Lower lobe of right lung (tissue), 2 donors: ENCODE measurements around the gene ANKRD28. TPM values are rescaled to one million over a fixed set of nuclear protein-coding genes. Genes with fewer than 3 reads are reported as not detected.

Experiments
- ATAC-seq, 2 donors: fragments of 200-7000 bp; cut with Tn5 transposase; one replicate each; pipeline ENCODE4 v1.9.1; 2020 to 2022; ENCODE audit warnings: mild to moderate bottlenecking in 2 of 2, moderate library complexity in 2 of 2
- DNase-seq: peaks from one replicate; pipeline ENCODE4 v3.0.0-alpha.2; 2020
- H3K27ac ChIP-seq: fragments of 200-600 bp; one replicate; pipeline ENCODE4 v1.8.0; 2022
- H3K27me3 ChIP-seq: fragments of 200-600 bp; one replicate; pipeline ENCODE4 v1.8.0; 2022; ENCODE audit warnings: low read depth
- H3K36me3 ChIP-seq: fragments of 200-600 bp; one replicate; pipeline ENCODE4 v1.8.0; 2022; ENCODE audit warnings: mild to moderate bottlenecking
- H3K4me1 ChIP-seq: fragments of 200-600 bp; one replicate; pipeline ENCODE4 v1.8.0; 2022
- H3K4me3 ChIP-seq: fragments of 200-600 bp; one replicate; pipeline ENCODE4 v1.8.0; 2022; ENCODE audit warnings: mild to moderate bottlenecking
- H3K9me3 ChIP-seq: fragments of 200-600 bp; one replicate; pipeline ENCODE4 v1.8.0; 2022
- intact Hi-C: fragments of 100-400 bp; cut with DNase I; formaldehyde crosslinking; loops from one replicate; pipeline ENCODE4 v1.11.0; 2022
- total RNA-seq: library from RNA; stranded (reverse); fragmentation: NEBNext Ultra II Directional; extraction: Animal tissue kit (Norgen Biotek cat#: 25700); gene quantifications from one replicate; pipeline ENCODE4 v1.2.1, GENCODE V29; 2021
- TF ChIP-seq, protein P1 (sequence below): fragments of 200-600 bp; IDR thresholded peaks from one replicate; pipeline ENCODE4 v1.8.0; 2022; ENCODE audit warnings: antibody characterized with exemption, mild to moderate bottlenecking
- donor health status: DM: no; HTN: yes; CAD: no; lungs with severe emphysema.

ANKRD28 gene
- total RNA-seq, 1 donor from 2014 or later: 57.2 TPM

DNA sequence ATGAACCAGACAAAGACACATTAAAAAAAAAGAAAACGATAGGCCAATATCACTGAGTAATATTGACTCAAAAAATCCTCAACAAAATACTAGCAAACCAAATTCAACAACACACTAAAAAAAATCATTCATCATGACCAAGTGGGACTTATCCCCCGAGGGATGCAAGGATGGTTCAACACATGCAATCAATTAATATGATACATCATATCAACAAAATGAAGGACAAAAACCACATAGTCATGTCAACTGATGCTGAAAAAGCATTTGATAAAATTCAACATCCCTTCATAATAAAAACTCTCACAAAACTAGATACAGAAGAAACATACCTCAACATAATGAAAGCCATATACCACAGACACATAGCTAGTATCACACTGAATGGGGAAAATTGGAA is 41.8 kb upstream of the ANKRD28 start:
- H3K36me3 ChIP-seq: no peaks in the 10 kb centered on the region
- DNase-seq: no peak
- H3K27me3 ChIP-seq: no peaks in the 10 kb centered on the region
- H3K27ac ChIP-seq: no peak overlapping the region
- ATAC-seq: no peak
- no peaks in the 10 kb centered on the region for H3K4me1 ChIP-seq
- no peak overlapping the region for H3K4me3 ChIP-seq
- intact Hi-C loops: no loop called here
- H3K9me3 ChIP-seq: peaks cover 17% of the 10 kb centered on the region
- TF ChIP-seq, protein P1, sequence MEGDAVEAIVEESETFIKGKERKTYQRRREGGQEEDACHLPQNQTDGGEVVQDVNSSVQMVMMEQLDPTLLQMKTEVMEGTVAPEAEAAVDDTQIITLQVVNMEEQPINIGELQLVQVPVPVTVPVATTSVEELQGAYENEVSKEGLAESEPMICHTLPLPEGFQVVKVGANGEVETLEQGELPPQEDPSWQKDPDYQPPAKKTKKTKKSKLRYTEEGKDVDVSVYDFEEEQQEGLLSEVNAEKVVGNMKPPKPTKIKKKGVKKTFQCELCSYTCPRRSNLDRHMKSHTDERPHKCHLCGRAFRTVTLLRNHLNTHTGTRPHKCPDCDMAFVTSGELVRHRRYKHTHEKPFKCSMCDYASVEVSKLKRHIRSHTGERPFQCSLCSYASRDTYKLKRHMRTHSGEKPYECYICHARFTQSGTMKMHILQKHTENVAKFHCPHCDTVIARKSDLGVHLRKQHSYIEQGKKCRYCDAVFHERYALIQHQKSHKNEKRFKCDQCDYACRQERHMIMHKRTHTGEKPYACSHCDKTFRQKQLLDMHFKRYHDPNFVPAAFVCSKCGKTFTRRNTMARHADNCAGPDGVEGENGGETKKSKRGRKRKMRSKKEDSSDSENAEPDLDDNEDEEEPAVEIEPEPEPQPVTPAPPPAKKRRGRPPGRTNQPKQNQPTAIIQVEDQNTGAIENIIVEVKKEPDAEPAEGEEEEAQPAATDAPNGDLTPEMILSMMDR: no peak

DNA sequence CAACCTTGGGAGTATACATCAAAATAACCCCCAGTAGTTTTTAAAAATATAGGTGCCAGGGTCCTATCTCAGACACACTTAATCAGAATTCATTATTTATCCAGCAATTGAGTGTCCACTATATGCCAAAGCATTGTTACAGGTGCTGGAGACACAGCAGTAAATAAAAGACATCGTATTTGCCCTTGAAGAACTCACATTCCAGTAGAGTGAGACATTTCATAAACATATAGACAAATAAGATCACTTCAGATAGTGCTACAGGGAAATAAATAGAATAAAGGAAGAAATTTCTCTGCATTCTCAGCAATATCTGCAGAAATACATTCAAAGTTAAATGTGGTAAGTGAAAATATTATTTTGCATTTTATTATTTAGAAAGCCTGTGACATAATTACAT is 34.1 kb upstream of the ANKRD28 start:
- no peaks in the 10 kb centered on the region for H3K4me1 ChIP-seq
- intact Hi-C loops: no loop called here
- no peaks in the 10 kb centered on the region for H3K27me3 ChIP-seq
- no peak overlapping the region for H3K27ac ChIP-seq
- ATAC-seq: no peak
- no peak for DNase-seq
- H3K9me3 ChIP-seq: no peaks in the 10 kb centered on the region
- no peak overlapping the region for H3K4me3 ChIP-seq
- TF ChIP-seq, protein P1: no peak
- no peaks in the 10 kb centered on the region for H3K36me3 ChIP-seq

DNA sequence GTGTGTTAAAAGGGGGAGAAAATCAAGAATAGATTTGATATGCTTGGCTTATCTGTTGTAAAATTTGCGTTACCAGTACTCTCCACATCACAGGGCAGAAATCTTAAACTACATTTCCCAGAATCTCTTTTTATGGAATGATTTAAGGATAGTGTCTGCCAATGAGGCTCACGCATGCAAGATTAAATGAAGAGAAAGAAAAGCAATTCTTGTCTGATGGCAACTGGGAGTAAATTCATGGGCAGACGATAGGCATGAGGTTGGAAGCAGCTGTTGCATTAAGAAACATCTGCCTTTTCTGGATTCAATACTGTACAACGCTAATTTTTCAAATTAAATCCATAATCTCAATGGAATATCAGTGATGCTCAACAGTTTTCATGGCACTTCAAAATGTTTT is 27.2 kb upstream of the ANKRD28 start:
- DNase-seq: no peak

DNA sequence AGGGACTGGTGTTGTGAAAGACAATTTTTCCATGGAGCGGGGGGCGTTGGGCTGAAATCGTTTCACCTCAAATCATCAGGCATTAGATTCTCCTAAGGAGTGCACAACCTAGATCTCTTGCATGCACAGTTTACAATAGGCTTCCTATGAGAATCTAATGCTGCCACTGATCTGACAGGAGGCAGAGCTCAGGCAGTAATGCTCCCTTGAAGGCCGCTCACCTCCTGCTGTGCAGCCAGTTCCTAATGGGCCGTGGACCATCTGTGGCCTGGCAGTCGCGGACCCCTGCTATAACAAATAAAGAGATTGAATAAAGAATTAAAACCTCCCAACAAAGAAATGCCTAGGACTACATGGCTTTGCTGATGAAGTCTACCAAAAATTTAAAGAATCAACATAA is 25.3 kb upstream of the ANKRD28 start:
- no peak overlapping the region for H3K27ac ChIP-seq
- TF ChIP-seq, protein P1: no peak
- H3K27me3 ChIP-seq: no peaks in the 10 kb centered on the region
- ATAC-seq (no peak), DNase-seq (no peak)
- H3K4me3 ChIP-seq: no peak overlapping the region
- no peaks in the 10 kb centered on the region for H3K36me3 ChIP-seq
- H3K4me1 ChIP-seq: no peaks in the 10 kb centered on the region
- H3K9me3 ChIP-seq: no peaks in the 10 kb centered on the region
- intact Hi-C loops: no loop called here

More for the DNA sequence above, 27.2 kb upstream of the ANKRD28 start:
- Histone ChIP-seq H3K27ac (no peak overlapping the region), H3K4me3 (no peak overlapping the region), H3K4me1 (no peaks in the 10 kb centered on the region), H3K36me3 (no peaks in the 10 kb centered on the region), H3K9me3 (no peaks in the 10 kb centered on the region), H3K27me3 (no peaks in the 10 kb centered on the region)
- intact Hi-C loops: no loop called here
- TF ChIP-seq, protein P1: no peak
- no peak for ATAC-seq

DNA sequence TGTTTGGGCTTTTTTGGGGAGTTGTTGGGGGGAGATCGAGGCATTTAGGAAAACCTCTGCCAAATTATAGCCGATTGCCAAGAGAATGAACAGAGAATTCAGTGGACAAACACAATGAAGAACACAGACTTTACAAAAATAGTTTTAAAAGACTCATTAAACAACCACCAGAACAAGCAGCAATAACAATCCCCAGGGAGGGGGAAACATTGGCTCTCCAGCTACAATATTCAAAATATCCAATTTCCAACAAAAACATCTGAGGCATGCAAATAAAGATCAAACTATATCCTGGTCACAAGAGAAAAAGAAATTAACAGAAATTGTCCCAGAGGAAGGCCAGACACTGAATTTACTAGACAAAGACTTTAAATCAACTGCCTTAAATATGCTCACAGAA is 24.5 kb upstream of the ANKRD28 start:
- ATAC-seq: no peak
- Histone ChIP-seq H3K27me3 (no peaks in the 10 kb centered on the region), H3K9me3 (no peaks in the 10 kb centered on the region), H3K36me3 (no peaks in the 10 kb centered on the region), H3K4me1 (peaks cover 1% of the 10 kb centered on the region), H3K27ac (no peak overlapping the region), H3K4me3 (no peak overlapping the region)
- intact Hi-C loops: no loop called here
- DNase-seq: no peak
- TF ChIP-seq, protein P1: no peak

DNA sequence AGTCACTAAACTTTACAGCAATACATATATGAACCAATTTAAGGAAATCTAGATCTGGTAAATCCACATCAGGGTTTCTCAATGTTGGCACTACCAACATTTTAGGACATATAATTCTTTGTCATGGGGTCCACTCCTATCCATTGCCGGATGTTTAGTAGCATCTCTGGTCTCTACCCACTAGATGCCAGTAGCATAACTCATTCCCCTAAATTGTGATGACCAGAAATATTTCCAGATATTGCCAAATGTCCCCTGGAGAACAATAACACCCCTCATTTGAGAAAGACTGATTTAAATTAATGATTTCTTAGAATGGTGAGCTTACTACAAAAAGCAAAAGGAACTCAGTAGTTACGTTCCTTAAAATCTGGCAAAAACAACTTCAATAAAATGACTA is 23.1 kb upstream of the ANKRD28 start:
- TF ChIP-seq, protein P1: no peak

More for the DNA sequence above, 23.1 kb upstream of the ANKRD28 start:
- Histone ChIP-seq H3K4me3 (no peak overlapping the region), H3K36me3 (no peaks in the 10 kb centered on the region), H3K27me3 (no peaks in the 10 kb centered on the region), H3K9me3 (no peaks in the 10 kb centered on the region), H3K4me1 (peaks cover 15% of the 10 kb centered on the region), H3K27ac (no peak overlapping the region)
- intact Hi-C loops: no loop called here
- ATAC-seq (no peak), DNase-seq (no peak)
